Measurements from ENCODE around the gene TALDO1.
A peak's percentile ranks its signal among the peaks of the same experiment; 100 is the strongest.

Gene TALDO1

DNA sequence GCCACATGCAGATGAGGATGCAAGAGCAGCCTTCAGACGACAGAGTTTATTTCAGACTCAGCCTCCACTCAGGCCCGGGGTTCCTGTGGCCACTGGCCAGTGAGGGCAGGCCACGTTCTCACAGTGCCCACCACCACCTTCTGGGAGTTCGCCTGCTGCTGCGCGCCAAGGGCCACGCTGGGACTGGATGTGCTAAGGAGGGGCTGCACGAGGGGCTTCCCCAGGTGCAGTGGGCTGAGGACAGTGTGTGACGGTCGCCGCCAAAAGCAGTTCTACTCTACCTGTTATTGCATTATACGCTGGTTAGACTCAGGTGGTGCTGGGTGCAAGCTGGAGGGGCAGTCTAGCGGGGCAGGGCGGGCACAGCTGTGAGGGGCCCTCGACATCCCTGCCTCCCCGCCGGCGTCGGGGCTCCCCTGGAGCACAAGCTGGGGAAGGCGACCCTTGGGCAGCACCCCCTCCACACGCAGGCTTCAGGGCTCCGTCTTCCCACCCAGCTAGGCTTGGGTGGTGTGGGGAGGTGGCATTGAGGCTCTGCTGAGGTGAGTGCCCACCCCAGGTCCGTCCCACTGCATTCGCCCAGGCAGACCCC is 39.9 kb downstream of the TALDO1 start:
- DNase-seq (ENCODE audit: low spot score) = no peak

DNA sequence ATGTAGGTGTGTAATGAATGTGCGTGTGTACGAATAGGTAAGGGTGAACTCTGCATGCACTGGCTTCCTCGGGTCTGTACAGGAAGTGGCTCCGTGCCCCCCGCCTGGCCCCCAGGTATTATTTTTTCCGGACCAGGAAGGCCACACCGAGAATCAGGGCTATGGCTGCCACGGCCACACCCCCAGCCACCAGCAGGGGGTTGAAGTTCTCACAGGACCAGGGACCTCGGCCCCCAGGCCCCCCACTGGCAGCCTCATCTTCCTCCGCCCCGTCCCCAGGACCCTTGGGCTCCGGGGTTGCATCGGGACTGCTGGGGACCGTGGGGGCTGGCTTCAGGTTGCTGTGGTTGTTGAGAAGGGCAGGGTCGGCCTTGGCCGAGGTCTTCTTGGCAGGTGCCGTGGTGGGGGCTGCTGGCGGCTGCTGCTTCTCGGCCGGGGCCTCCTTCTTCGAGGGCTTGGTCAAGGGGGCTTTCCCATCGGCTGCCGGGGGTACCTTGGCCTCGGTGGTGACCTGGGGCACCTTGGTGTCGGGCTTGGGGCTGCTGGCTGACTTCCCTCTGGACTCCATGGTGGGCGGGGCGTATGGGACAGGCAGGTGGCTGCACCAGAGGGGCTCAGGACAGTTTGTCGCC is 40.9 kb downstream of the TALDO1 start:
- no peak for DNase-seq (ENCODE audit: low spot score)

DNA sequence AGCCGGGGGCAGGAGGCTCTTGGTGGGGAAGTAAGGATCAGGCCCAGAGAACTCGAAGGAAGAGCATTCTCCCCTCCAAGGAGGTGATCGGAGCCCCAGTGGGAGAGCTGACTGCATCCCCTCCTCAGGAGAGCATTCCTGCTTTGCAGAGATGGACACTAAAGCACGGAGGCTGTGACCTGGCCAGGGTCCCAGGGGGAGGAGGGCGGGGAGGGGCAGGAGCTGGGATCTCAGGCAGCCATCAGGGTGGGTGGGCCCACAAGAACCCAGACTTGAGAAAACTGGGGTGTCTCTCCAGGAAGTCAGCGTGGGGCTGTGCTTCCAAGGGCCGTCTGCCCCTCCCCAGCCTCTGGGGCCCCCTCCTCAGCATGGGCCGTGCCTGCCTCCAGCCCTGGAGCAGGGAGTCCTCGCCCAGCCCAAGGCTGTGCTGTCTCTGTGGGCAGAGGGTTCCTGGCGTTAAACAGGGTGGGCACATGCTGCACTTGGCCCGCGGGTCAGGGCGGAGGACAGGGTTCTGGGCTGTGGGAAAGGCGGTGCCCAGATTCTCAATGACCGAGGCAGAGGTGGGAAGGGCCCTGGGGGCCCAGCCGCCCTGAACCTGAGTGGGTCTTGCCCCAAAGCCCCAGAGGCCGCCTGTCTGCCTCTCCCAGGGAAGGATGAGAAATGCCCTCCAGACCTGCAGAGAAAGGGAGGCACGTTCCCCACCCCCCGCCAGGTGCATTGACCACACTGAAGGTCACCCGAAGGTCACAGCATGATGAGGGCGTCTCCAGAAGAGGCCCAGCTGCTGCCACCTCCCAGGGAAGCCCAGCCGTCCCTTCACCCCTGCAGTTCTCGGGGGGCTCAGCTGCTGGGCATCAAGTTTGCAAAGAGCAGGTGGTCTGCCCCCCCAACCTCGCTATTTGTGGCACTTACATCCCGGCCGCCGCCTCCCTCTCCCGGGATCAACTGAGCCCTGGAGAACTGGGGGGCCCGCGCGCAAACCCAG is 42.0 kb downstream of the TALDO1 start:
- no peak for DNase-seq (ENCODE audit: low spot score)

DNA sequence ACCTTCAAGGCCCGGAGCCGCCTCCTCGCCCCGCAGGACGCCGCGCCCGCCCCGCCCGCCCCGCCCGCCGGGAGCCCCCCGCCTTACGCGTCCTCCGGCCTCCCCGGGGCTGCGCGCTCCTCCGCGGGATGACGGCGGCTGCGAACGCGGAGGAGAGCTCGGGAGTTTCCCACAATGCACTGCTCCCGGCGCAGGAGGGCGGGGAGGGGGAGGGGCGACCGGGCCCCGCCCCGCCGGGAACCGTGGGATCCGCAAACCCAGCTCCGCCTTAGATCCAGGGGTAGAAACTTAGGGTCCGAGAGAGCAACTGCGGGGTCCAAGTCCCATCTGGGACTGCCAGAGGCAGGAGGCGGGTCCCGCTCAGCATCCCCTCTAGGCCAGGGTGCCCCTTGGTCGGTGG is 42.7 kb downstream of the TALDO1 start, which contains the start of gene CEND1:
Gene CEND1, minus strand, starts transcription at position 148 of the 400 bp plus-strand sequence. CDS start 1,514 bp downstream, outside the sequence.
- peak; percentile 85 for DNase-seq (ENCODE audit: low spot score)

GRCh38 chr11:790721-791564 is 43.7 kb downstream of the TALDO1 start:
- peak; percentile 29 for DNase-seq (ENCODE audit: low spot score)

GRCh38 chr11:791658-792534 is 44.6 kb downstream of the TALDO1 start:
- DNase-seq (ENCODE audit: low spot score) = no peak

DNA sequence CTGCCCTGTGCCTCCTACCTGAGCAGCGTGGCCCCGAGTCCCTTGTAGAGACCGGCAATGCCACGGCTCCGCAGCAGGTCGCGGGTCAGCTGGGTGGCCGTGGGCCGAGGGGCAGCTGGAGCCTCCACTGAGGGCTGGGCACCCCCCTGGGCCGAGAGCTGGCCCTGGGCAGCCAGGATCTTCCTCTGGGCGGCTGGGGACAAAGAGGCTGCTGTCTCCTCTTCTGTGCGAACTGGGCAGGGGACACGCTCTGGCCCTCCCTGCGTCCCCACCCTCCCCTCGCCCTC is 45.2 kb downstream of the TALDO1 start:
- DNase-seq (ENCODE audit: low spot score) = no peak

- no peak for DNase-seq (ENCODE audit: low spot score)
These were observed 45.6 kb downstream of the TALDO1 start for GRCh38 chr11:792873-793272.

- DNase-seq (ENCODE audit: low spot score) = no peak
These were observed 46.3 kb downstream of the TALDO1 start for GRCh38 chr11:793556-793955.

DNA sequence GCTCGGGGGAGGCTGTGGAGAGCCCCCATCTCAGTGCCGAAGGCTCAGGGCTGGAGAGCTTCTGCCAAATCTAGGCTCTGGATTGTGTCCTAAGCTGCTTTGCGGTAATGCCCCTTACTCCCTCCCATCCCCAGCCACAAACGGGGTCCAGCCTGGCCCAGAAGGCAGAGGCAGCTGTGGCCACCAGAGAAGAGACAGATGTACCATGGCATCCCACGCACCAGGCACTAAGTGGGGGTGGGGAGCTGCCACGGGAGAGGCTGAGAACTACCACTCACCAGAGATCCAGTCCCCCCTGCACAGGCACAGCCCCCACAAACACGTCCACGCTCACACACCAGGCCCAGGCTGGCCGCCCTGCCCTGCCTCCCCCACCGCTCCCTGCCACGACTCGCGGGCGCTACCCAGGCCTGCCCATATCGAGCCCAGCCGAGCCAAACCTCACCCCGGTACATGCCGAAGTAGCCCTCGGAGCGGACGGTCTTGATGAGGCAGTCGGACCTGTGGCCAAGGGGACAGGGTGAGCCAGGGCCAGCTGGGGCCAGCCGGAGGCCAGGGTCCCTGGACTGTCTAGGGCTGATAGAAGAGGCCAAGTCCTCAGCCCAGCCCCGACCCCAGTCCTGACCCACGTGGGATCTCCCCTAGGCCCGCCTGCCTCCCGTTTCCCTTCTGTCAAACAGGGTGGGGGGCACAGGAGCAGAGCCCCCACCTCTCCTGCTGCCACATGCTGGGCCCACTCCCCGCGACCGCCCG is 46.9 kb downstream of the TALDO1 start:
- no peak for DNase-seq (ENCODE audit: low spot score)

GRCh38 chr11:794766-795633 is 47.7 kb downstream of the TALDO1 start:
- peak; percentile 53 for DNase-seq (ENCODE audit: low spot score)

- DNase-seq (ENCODE audit: low spot score) = peak; percentile 92
These were observed 48.6 kb downstream of the TALDO1 start for GRCh38 chr11:795634-796564.

DNA sequence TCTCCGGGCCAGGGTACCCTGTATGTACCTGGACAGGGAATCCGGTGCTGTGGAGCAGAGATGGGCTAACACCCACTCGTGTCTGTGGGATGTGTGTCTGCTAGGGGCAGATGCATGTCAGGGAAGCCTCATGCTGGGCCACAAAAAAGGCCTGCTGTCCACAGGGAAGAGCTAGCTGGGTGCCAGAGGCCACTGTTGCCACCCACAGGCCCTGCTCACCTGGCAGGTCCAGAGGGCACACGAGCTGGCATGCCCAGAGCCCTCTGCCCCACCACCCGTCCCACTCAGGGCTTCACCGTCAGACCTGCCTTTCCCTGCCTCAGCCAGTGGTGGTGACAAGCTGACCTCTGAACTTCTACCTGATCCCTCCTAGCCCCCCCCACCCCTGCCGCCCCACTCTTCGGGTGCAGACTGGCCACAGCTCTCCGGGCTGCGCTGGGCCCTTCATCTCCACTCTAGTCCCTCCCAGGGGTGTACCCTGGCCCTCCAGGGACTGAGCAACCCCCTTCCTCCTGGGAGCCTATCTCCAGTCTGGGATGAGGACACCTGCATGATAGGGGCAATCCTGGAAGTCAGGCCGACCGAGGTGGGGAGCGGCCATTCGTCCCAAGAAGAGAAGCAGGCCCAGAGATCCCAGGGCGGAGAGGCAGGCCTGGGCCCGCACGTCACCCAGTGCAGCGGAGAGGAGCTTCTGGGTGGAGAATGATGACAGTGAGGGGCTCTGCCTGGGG is 49.5 kb downstream of the TALDO1 start:
- DNase-seq (ENCODE audit: low spot score) = no peak

GRCh38 chr11:797296-798092 is 50.2 kb downstream of the TALDO1 start:
- DNase-seq (ENCODE audit: low spot score) = peak; percentile 85

GRCh38 chr11:798093-798713 is 50.9 kb downstream of the TALDO1 start, which contains the start of gene SLC25A22:
Gene SLC25A22 (minus strand): TSS chr11:798281. CDS start chr11:795006, 3,275 bp downstream.
- peak; percentile 94 for DNase-seq (ENCODE audit: low spot score)
